ENCODE measurements around the gene C6orf120.

C6orf120 gene

DNA sequence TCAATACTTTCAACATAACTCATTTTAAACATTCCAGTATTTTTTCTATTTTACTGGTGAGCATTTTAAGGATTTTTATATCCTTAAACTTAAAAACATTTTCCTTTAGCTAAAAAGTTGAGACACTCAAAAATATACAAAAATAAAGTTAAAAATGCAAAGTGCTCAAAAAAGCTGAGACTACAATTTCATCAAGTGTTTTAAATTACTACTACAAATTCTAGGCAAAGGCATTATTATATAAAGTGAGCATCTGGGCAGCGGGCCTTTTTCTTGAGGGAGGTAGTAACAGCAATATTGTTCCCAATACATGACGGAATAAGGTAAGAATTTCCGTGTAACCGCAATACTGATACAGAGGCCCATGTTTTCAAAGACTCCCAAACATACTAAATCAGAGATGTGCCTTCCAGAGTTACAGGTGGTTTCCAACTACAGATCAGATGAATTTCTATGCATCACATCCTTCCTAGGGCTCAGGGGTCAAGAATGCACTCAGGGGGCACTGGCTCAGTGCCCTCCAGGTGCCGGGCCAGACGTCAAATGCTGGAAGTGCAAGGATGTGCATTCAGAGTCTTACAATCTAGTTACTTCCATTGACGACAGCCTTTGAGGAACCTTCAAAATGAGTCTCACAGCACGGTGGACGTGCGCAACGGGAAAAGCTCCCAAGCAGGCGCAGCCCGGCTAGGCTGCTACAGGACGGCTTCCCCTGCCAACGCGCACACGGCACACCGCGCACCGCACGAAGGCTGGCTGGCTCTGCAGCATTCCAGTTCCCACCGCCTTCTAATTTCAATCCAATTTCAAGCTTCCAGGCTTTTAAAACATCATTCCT, 20.7 kb downstream of the C6orf120 start:
- DNase-seq, result peak; percentile 73
- in situ Hi-C loops (cut with HindIII; ENCODE audit: low pct_ligation_motif_present, low pct_unique_long_range_greater_than_20kb, low sequenced_read_pairs), result no loop called here

DNA sequence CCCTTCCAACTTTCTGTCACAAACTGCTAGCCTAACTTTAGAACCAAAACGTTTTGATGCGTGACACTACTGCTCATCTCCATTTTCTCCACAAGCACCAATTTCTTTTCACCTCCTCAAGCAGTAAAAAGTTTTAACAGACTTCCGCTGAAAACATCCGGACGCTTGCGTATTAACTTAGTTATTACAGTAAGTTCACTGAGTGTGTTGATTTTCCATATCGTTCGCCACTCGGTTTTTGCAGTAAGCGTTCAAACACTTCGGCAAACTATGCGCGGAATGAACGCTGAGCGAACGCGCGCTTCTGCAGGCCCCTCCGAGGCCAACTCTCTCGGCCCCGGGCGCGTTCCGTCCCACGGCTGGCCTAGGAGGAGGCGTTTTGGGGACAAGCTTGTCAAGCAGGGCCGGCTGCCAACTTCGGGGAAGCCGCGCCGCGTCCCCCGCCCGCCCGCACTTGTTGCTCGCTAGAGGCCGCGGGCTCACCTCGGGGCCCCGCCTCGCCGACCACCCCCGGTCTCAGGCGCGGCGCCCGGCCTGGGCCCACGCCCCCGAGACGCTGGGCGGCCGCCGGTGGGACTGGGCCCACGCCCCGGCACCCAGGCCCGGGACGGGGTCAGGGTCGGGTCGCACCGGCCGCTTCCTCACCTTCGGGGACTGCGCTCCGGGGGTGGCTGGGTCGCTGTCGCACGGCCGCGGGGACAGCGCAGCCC, 21.4 kb downstream of the C6orf120 start:
- DNase-seq, result peak; percentile 54
- in situ Hi-C loops (cut with HindIII; ENCODE audit: low pct_ligation_motif_present, low pct_unique_long_range_greater_than_20kb, low sequenced_read_pairs), result no loop called here

DNA sequence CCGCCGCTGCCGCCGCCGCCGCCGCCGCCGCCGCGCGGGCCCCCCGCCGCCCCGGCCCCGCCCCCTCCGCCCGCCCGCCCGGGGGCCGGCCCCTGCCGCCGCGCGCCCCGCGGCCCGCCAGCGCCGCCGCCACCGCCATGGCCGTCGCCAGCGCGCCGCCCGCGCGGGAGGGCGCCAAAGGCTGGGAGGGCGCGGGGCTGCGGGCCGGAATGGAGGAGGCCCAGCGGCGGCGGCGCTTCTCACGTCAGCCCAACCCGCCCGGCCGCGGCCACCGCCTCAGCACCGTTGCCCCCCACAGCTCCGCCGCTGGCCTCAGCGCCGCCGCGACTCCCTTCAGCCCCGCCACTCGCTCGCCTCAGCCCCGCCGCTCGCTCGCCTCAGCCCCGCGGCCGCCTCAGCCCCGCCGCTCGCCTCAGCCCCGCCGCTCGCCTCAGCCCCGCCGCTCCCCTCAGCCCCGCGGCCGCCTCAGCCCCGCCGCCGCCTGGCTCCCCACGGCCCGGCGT, 22.1 kb downstream of the C6orf120 start:
- peak; percentile 34 for DNase-seq
- in situ Hi-C loops (cut with HindIII; ENCODE audit: low pct_ligation_motif_present, low pct_unique_long_range_greater_than_20kb, low sequenced_read_pairs), result no loop called here

DNA sequence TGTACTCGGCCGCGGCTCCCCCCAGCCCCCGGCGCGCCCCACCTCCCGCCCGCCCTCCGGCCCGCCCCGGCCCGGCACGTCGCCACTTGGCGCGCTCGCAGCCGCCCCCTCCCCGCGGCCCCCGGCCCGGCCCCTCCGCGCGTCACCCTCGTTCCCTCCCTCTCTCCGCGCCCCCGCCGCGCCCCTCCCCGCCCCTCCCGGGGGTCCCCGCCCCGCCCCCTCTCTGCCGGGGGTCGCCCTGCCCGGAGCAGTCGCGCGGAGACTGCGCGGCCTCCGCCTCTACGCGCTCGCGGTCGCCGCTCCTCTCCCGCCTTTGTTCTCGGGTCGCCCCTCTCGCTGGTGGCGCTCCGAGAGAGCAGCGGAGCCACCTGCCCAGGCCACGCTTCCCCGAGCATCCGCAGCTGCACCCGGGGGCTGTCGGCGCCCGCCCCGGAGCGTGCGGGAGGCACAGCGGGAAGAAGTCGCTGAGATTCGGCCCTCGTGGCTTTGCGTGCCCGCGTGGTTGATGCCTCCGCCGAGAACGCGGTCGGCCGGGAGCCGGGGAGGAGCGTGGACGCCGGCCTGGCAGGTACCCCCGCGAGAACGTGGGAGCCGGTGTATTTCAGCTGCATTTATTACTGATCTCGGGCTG, 22.7 kb downstream of the C6orf120 start, which contains the start of gene PHF10:
Gene PHF10, minus strand, starts transcription at position 7 of the 631 bp plus-strand sequence. CDS start 569 bp downstream, outside the sequence.
- in situ Hi-C loops (cut with HindIII; ENCODE audit: low pct_ligation_motif_present, low pct_unique_long_range_greater_than_20kb, low sequenced_read_pairs), result no loop called here
- peak; percentile 48 for DNase-seq

DNA sequence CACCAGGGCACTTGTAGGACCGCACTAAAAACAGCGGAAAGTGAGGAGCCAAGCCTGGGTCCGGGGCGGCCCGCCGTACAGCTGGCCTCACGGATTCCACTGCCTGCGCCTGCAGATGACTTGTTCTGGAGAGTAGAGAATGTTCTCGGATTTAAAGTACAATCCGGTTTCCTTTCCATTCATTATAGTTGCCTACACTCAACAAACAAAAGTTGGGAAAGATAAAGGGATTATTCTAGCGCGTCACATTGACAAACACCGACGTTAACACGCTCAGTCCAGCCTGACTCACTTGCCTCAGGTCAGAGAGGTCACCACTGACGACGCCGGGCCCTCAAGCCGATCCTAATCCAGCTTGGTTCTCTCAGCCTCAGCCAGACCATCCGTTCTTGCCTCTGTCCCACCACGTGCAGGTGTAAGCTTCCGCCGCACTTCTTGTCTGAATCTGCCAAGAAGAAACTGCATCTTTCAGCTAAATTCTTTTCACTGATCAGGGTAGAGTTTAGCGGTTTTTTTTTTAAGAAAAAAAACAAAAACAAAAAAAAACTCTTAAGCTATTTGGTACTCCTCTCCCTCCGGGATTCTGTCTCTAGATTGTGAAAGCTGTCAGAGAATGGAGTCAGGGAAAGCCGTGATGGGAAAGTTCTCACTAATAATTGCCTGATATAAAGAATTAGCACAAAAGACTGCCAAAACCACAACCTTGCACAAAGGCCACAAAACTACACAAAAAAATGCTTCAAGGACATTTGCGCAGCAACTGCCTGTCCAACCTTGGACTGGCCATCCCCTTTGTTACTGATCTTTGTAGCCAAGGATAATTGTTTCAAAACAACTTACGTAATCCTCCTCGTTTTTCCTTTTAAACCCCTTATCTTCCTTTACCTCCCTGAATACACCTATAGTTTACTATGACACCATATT, 23.5 kb downstream of the C6orf120 start:
- DNase-seq, result peak; percentile 77
- in situ Hi-C loops (cut with HindIII; ENCODE audit: low pct_ligation_motif_present, low pct_unique_long_range_greater_than_20kb, low sequenced_read_pairs), result no loop called here

DNA sequence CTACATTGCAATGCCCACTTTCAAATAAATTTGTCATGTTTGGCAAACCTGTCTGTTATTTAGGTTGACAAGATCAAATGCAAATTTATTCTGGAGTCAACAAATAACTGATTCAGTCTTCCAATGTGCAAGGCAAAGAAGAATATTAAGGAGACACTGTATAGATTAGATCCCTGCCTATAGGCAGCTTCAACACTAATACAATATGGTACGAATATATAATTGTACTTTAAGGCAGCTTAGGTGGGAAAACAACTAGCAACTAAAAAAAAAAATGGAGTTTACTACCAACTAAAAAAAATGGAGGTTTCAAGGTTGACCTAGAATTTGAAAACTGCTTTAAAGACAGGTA, 24.1 kb downstream of the C6orf120 start:
- in situ Hi-C loops (cut with HindIII; ENCODE audit: low pct_ligation_motif_present, low pct_unique_long_range_greater_than_20kb, low sequenced_read_pairs), result no loop called here
- no peak for DNase-seq

DNA sequence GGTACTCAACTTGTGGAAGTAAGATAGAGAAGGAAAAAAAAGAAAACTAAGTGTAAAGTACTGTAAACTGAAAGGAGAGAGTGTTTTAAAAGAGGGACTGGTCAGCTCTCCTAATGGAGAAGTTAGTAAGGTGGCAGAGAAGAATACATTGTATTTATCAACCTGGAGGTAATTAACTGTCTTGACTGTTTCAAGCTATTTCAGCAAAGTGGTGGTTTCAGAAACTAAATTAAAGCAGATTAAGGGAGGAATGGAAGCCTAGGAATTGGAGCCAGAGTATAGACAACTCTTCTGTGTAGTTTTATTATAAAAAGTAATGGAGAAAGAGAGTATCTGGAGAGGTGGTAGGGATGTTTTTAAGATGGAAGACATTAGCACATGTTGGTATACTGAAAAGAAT, 25.0 kb downstream of the C6orf120 start:
- in situ Hi-C loops (cut with HindIII; ENCODE audit: low pct_ligation_motif_present, low pct_unique_long_range_greater_than_20kb, low sequenced_read_pairs), result no loop called here

DNA sequence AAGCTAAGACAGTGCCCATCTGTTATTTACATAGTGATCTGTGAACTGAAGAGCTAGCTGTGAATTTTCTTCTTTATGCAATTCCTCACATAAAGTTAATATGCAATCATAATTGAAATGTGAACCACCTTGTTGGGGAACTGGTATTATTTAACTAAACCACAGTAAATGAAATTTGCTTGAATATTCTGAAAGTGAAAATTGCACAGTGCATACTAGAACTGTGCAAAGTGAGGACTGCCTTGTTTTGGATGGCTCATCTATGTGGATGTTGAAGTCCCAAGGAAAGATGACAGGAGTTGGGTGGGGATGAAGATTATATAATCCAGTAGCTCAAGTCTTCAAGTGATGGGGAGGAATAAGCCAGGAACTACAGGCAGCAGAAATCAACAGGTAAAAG, 28.0 kb downstream of the C6orf120 start:
- no peak for DNase-seq
- in situ Hi-C loops (cut with HindIII; ENCODE audit: low pct_ligation_motif_present, low pct_unique_long_range_greater_than_20kb, low sequenced_read_pairs), result no loop called here

More for the DNA sequence above, 25.0 kb downstream of the C6orf120 start:
- no peak for DNase-seq

DNA sequence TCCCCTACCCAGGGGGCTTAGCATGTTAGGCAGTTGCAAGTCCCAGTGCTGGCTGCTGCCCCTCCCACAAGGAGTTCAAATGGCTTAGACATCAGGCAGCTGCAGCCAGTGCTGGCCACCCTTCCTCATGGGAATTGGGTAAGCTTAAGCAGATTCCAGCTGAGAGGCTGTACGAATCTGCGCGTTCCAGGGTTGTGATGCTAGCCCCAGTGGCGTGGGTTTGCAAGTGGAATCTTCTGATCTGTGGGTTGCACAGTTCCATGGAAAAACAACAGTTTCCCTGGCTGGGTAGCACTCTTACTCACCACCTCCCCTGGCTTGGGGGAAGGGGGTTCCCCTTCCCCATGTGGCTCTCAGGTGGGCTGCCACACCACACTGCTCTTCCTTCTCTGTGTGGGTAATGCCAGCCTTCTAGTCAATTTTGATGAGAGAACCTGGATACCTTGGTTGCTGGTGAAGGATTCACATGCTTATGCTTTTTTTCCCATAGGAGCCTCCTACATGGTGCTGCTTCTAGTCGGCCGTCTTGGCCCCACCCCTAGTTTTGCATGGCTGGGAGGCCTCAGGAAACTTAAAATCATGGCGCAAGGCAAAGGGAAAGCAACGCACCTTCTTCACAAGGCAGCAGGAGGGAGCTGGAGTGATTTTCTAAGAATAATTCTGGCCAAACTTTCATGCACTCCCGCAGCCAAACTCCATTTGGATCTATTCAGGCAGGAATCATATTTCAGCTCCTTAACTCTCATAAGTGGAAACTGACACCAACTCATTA, 36.5 kb downstream of the C6orf120 start:
- in situ Hi-C loops (cut with HindIII; ENCODE audit: low pct_ligation_motif_present, low pct_unique_long_range_greater_than_20kb, low sequenced_read_pairs), result no loop called here
- DNase-seq, result no peak

DNA sequence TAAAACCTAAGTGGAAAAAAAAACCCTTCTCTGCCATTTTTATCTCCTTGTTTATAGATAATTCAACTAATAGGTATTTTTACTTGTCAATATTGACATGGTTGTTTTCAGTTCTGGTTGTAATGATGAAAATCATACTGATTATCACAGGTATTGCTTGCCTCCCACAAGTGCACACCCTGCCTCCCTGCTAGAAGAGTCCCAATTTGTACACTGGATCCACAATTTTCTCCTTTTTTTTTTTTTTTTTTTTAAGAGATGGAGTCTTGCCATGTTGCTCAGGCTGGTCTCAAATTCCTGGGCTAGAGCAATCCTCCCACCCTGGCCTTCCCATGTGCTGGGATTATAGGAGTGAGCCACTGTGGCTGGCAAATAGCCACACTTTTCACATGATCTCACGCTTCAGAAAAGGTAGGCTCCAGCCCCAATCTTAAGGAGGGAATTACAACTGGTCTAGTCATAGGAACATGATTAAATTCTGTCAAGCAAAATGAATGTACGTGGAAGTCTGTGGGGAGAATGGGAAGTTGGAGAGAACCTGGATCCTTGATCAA, 37.1 kb downstream of the C6orf120 start:
- in situ Hi-C loops (cut with HindIII; ENCODE audit: low pct_ligation_motif_present, low pct_unique_long_range_greater_than_20kb, low sequenced_read_pairs), result no loop called here
- DNase-seq, result no peak

DNA sequence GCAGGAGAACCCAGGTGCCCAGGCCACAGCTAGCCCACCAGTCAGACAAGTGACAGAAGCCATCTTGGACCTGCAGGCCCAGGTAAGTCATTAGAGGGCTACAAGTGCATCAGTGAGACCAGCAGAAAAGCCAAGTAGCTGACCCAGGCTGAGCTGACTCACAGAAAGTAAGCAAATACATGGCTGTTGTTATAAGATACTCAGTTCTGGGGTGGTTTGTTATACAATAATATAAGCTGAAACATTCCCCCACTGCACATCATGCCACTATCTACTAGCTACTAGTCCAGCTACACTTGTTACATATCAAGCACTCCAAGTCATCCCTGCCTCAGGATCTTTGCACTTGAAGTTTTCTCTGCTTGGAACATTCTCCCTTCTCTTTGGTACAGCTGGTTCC, 39.4 kb downstream of the C6orf120 start:
- in situ Hi-C loops (cut with HindIII; ENCODE audit: low pct_ligation_motif_present, low pct_unique_long_range_greater_than_20kb, low sequenced_read_pairs), result no loop called here
- DNase-seq, result no peak

DNA sequence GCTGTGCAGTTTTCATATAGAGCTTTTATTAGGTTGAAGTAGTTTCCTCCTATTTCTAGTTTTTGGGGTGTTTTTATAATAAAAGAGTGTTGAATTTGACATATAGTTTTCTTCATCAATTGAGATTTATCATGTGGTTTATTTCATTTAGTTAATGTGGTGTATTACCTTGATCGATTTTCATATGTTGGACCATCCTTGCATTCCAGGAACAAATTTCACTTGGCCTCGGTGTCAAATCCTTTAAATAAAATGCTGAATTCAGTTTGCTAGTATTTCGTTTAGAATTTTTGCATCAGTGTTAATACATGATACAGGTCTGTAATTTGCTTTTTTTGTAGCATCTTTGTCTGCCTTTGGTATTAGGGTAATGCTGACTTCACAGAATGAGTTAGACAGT, 43.5 kb downstream of the C6orf120 start:
- DNase-seq, result no peak
- in situ Hi-C loops (cut with HindIII; ENCODE audit: low pct_ligation_motif_present, low pct_unique_long_range_greater_than_20kb, low sequenced_read_pairs), result no loop called here

DNA sequence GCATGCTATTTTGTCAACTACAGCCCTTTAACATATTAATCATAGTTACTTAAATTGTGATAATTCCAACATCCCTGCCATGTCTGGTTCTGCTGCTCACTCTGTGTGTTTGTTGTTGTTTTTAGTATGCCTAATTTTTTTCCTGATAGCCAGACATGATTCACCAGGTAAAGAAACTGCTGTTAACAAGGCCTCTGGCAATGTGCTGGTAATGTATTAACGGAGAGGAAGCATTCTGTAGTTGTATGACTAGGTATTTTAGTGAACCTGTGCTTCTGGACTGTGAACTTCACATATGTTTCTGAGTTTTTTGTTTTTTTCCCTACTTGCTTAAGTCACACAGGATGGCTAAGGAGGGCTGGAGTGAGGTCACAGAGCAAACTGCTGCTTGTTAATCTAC, 44.6 kb downstream of the C6orf120 start:
- DNase-seq, result no peak
- in situ Hi-C loops (cut with HindIII; ENCODE audit: low pct_ligation_motif_present, low pct_unique_long_range_greater_than_20kb, low sequenced_read_pairs), result no loop called here

DNA sequence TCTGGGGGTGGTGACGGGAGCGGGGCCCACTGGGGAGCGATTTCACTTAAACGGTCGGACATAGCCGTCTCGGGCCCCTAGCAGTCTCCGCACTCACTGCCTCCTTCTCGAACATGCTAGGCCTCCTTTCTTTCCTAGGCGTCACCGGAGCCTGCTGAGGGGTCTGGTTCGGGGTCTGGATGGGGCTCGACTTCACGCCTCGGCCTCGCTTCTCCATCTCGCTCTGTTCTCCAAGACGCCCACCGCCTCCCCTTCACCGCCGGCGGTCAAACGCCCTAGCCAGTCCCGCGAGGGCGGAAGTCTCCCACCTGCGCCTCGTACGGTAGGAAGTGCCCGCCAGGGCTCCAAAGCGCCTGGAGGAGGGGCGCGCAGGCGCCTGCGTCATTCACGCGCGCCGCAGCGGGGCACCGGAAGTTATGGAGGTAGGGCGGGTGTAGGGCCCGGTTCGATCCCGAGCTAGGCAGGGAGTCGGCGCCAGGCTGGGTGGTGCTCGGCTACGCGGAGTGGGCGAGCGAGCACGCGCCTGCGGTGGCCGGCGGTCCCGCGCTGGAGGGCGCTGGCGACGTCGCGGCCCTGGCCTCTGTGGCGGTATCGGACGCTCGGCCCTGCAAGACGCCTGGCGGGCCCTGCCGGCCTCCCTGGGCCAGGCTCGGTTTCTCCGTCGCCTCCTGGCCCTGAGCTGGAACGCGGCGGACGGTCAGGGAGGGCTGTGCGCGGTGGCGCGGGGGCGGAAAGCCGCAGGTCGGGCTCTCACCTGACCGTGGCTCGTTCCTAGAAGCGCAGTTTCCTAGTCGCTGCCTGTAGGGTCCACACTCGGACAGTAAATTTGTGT, 49.5 kb downstream of the C6orf120 start, which contains the start of the genes DYNLT2 and ERMARD:
Gene DYNLT2, minus strand, starts transcription at position 331 of the 832 bp plus-strand sequence. Its CDS starts 114 bp downstream, at position 217.
Gene ERMARD, plus strand, starts transcription at position 381 of the 832 bp plus-strand sequence. Its CDS starts 36 bp downstream, at position 417.
- DNase-seq, result peak; percentile 93
- in situ Hi-C loops (cut with HindIII; ENCODE audit: low pct_ligation_motif_present, low pct_unique_long_range_greater_than_20kb, low sequenced_read_pairs), result no loop called here

DNA sequence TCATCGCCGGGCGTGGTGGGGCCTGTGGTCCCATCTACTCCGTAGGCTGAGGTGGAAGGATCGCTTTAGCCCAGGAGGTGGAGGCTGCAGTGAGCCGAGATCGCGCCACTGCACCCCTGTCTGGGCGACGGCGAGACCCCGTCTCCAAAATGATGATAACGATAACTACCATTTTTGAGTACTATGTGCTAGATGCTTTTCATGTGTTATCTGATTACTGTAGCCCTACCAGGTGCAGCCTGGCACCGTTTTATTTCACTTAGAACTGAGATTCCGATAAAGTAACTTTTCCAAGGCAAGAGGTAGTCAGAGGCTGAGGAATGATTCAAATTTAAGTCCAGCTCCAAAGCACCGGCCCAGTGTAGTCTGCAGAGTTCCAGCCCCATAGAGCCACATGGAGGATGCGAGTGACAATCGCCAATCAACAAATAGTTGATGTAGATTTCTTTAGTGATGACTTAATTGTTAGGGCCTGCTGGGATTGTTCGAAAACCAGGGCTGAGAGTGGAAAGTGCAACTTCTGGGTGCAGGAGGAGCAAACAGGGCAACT, 50.2 kb downstream of the C6orf120 start:
- in situ Hi-C loops (cut with HindIII; ENCODE audit: low pct_ligation_motif_present, low pct_unique_long_range_greater_than_20kb, low sequenced_read_pairs), result no loop called here
- DNase-seq, result peak; percentile 3

Data from ACHN (cell line).